ENCODE data around the gene KCNS1.

GRCh38 chr20:45098103-45098773, 2.7 kb downstream of the KCNS1 start:
- TF ChIP-seq CTCF (optimal IDR thresholded peaks at IDR 0.05 in 1 of 3, IDR thresholded peaks at IDR 0.05 in 1 of 3, conservative IDR thresholded peaks at IDR 0.05 in 1 of 3; ENCODE audit: extremely low read depth in 1 of 3, insufficient read depth in 2 of 3, low read length in 3 of 3) (peak; percentile 6 to 37 (median 9)), EZH2 (IDR thresholded peaks at IDR 0.05; ENCODE audit: low read length) (no peak)
